ENCODE results near the gene TNFRSF19. TPM values are rescaled to one million over a fixed set of nuclear protein-coding genes. Genes with fewer than 3 reads are reported as not detected.

TNFRSF19 gene
- total and polyA plus RNA-seq, 2 of the 8 experiments (the other 6 are each of a cell fraction or from before 2014, with no cell fraction given): 0.50 to 0.95 TPM

- TF ChIP-seq CTCF (IDR thresholded peaks at IDR 0.05; ENCODE audit: control extremely low read depth in 1 of 3, insufficient read depth in 1 of 3, low read depth in 1 of 3, low read length in 3 of 3): no peak
- no peak for TF ChIP-seq KDM5A (IDR thresholded peaks at IDR 0.05; ENCODE audit: low read length)
- TF ChIP-seq SRF (IDR thresholded peaks at IDR 0.05; ENCODE audit: low read depth, low read length): no peak
- TF ChIP-seq SAP30 (IDR thresholded peaks at IDR 0.05; ENCODE audit: insufficient read depth, insufficient replicate concordance, low read length): no peak
- TF ChIP-seq PHF8 (conservative IDR thresholded peaks at IDR 0.05; ENCODE audit: low read depth, low read length): no peak
Observed at GRCh38 chr13:23670793-23671192, 100.6 kb downstream of the TNFRSF19 start (continued).
